ENCODE measurements around the gene MPEG1.

Gene MPEG1

GRCh38 chr11:59259047-59259446 lies 46.3 kb upstream of the MPEG1 start:
- H3K9me3 ChIP-seq (ENCODE audit: severe bottlenecking) = no peaks in the 10 kb centered on the region
- H3K4me1 ChIP-seq (ENCODE audit: insufficient read depth, poor library complexity, severe bottlenecking) = no peaks in the 10 kb centered on the region
- no peaks in the 10 kb centered on the region for H3K27me3 ChIP-seq (ENCODE audit: insufficient read depth, poor library complexity, severe bottlenecking)
- H3K4me3 ChIP-seq (ENCODE audit: severe bottlenecking) = no peak overlapping the region
- DNase-seq (ENCODE audit: low spot score) (no peak), ATAC-seq (ENCODE audit: low read depth) (no peak)
- H3K27ac ChIP-seq (ENCODE audit: poor library complexity, severe bottlenecking) = no peak overlapping the region
- no peak for TF ChIP-seq CTCF (IDR thresholded peaks at IDR 0.05; ENCODE audit: poor library complexity, severe bottlenecking)
- no peaks in the 10 kb centered on the region for H3K36me3 ChIP-seq (ENCODE audit: low read depth)

GRCh38 chr11:59255281-59255680 lies 42.6 kb upstream of the MPEG1 start:
- no peak overlapping the region for H3K27ac ChIP-seq (ENCODE audit: poor library complexity, severe bottlenecking)
- no peak for TF ChIP-seq CTCF (IDR thresholded peaks at IDR 0.05; ENCODE audit: poor library complexity, severe bottlenecking)
- no peak overlapping the region for H3K4me3 ChIP-seq (ENCODE audit: severe bottlenecking)
- no peak for ATAC-seq (ENCODE audit: low read depth)
- no peaks in the 10 kb centered on the region for H3K4me1 ChIP-seq (ENCODE audit: insufficient read depth, poor library complexity, severe bottlenecking)
- no peaks in the 10 kb centered on the region for H3K27me3 ChIP-seq (ENCODE audit: insufficient read depth, poor library complexity, severe bottlenecking)
- DNase-seq (ENCODE audit: low spot score) = no peak
- no peaks in the 10 kb centered on the region for H3K9me3 ChIP-seq (ENCODE audit: severe bottlenecking)
- no peaks in the 10 kb centered on the region for H3K36me3 ChIP-seq (ENCODE audit: low read depth)

- H3K4me1 ChIP-seq (ENCODE audit: insufficient read depth, poor library complexity, severe bottlenecking) = no peaks in the 10 kb centered on the region
- no peaks in the 10 kb centered on the region for H3K27me3 ChIP-seq (ENCODE audit: insufficient read depth, poor library complexity, severe bottlenecking)
- H3K27ac ChIP-seq (ENCODE audit: poor library complexity, severe bottlenecking) = no peak overlapping the region
- no peak overlapping the region for H3K4me3 ChIP-seq (ENCODE audit: severe bottlenecking)
- no peak for ATAC-seq (ENCODE audit: low read depth)
- DNase-seq (ENCODE audit: low spot score) = no peak
- H3K9me3 ChIP-seq (ENCODE audit: severe bottlenecking) = no peaks in the 10 kb centered on the region
- no peaks in the 10 kb centered on the region for H3K36me3 ChIP-seq (ENCODE audit: low read depth)
- TF ChIP-seq CTCF (IDR thresholded peaks at IDR 0.05; ENCODE audit: poor library complexity, severe bottlenecking) = no peak
Measured at GRCh38 chr11:59254286-59254685, 41.6 kb upstream of the MPEG1 start.

GRCh38 chr11:59253001-59253400 lies 40.3 kb upstream of the MPEG1 start:
- no peak overlapping the region for H3K27ac ChIP-seq (ENCODE audit: poor library complexity, severe bottlenecking)
- no peaks in the 10 kb centered on the region for H3K27me3 ChIP-seq (ENCODE audit: insufficient read depth, poor library complexity, severe bottlenecking)
- TF ChIP-seq CTCF (IDR thresholded peaks at IDR 0.05; ENCODE audit: poor library complexity, severe bottlenecking) = no peak
- DNase-seq (ENCODE audit: low spot score) = no peak
- peaks cover 1% of the 10 kb centered on the region for H3K4me1 ChIP-seq (ENCODE audit: insufficient read depth, poor library complexity, severe bottlenecking)
- H3K9me3 ChIP-seq (ENCODE audit: severe bottlenecking) = no peaks in the 10 kb centered on the region
- no peak overlapping the region for H3K4me3 ChIP-seq (ENCODE audit: severe bottlenecking)
- no peaks in the 10 kb centered on the region for H3K36me3 ChIP-seq (ENCODE audit: low read depth)
- no peak for ATAC-seq (ENCODE audit: low read depth)

GRCh38 chr11:59249535-59249934 lies 36.8 kb upstream of the MPEG1 start:
- no peaks in the 10 kb centered on the region for H3K36me3 ChIP-seq (ENCODE audit: low read depth)
- peaks cover 14% of the 10 kb centered on the region for H3K4me1 ChIP-seq (ENCODE audit: insufficient read depth, poor library complexity, severe bottlenecking)
- no peak overlapping the region for H3K4me3 ChIP-seq (ENCODE audit: severe bottlenecking)
- no peak overlapping the region for H3K27ac ChIP-seq (ENCODE audit: poor library complexity, severe bottlenecking)
- no peaks in the 10 kb centered on the region for H3K27me3 ChIP-seq (ENCODE audit: insufficient read depth, poor library complexity, severe bottlenecking)
- ATAC-seq (ENCODE audit: low read depth) (no peak), DNase-seq (ENCODE audit: low spot score) (no peak)
- TF ChIP-seq CTCF (IDR thresholded peaks at IDR 0.05; ENCODE audit: poor library complexity, severe bottlenecking) = no peak
- no peaks in the 10 kb centered on the region for H3K9me3 ChIP-seq (ENCODE audit: severe bottlenecking)
